Right atrium auricular region (tissue), 2 donors: ENCODE measurements around the gene SLC12A3. TPM values are rescaled to one million over a fixed set of nuclear protein-coding genes. Genes with fewer than 3 reads are reported as not detected.
"Not testable (repeated sequence)": the region's sequence is repeated elsewhere in the genome, so short reads cannot be mapped to it uniquely, and the experiment has no call there.

Source experiments
- DNase-seq: peaks from one replicate; pipeline ENCODE4 v3.0.0-alpha.2; 2019; ENCODE audit warnings: low spot score
- H3K27ac ChIP-seq, 2 donors: fragments of 200-600 bp; sonication (generic); 1 replicate in 1 of 2; 2 replicates in 1 of 2; pipeline ENCODE4 v1.5.1; 2016 to 2019
- H3K27me3 ChIP-seq, 2 donors: fragments of 200-600 bp; sonication (generic); one replicate each; pipeline versions ENCODE4 v1.5.1 to v1.6.0; 2017 to 2019
- H3K36me3 ChIP-seq: fragments of 200-600 bp; sonication (generic); one replicate; pipeline ENCODE4 v1.5.1; 2016
- H3K4me1 ChIP-seq, 2 donors: fragments of 200-600 bp; sonication (generic); one replicate each; pipeline versions ENCODE4 v1.5.1 to v1.6.0; 2017 to 2019
- H3K4me3 ChIP-seq, 2 donors: fragments of 200-600 bp; sonication (generic); 1 replicate in 1 of 2; 2 replicates in 1 of 2; pipeline ENCODE4 v1.5.1; 2017 to 2019; ENCODE audit warnings: mild to moderate bottlenecking in 1 of 2, moderate library complexity in 1 of 2
- H3K9me3 ChIP-seq, 2 donors: fragments of 200-600 bp; sonication (generic); one replicate each; pipeline ENCODE4 v1.5.1; 2019
- CTCF ChIP-seq, 2 donors: fragments of 200-600 bp; sonication (generic); IDR thresholded peaks; one replicate each; pipeline ENCODE4 v1.5.1; 2019; ENCODE audit warnings: antibody characterized with exemption in 2 of 2
- total RNA-seq, 2 donors: library from RNA; depleted of rRNA; stranded (reverse); fragments of >200 nt; gene quantifications; one replicate each; pipeline ENCODE4 v1.1.0, GENCODE V29; 2016

SLC12A3 gene
- total RNA-seq, 2 donors from 2014 or later: not detected

GRCh38 chr16:56879276-56879675 is 14.3 kb downstream of the SLC12A3 start:
- Histone ChIP-seq H3K27me3 (no peaks in the 10 kb centered on the region), H3K4me1 (no peaks in the 10 kb centered on the region), H3K9me3 (no peaks in the 10 kb centered on the region), H3K36me3 (no peaks in the 10 kb centered on the region), H3K4me3 (no peak overlapping the region), H3K27ac (no peak overlapping the region)
- no peak for DNase-seq
- no peak for TF ChIP-seq CTCF (IDR thresholded peaks at IDR 0.05)

DNA sequence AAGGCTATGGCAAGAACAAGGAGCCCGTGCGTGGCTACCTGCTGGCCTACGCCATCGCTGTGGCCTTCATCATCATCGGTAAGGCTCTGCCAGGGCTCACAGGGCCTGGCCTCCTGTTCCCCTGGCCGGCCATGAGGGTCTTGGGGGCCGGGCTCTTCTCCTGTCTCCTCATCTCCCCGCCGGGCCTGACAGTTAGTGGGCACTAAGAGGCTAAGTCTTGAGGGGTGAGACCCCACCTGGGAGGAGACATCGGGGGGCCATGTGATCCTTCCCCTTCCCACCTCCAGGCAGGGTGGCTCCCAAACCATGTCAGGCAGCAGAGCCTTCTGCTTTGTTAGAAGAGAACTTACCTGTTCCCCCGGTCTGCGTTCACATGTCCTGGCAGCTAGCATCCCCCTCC is 15.2 kb downstream of the SLC12A3 start:
- DNase-seq: no peak
- Histone ChIP-seq H3K27ac (no peak overlapping the region), H3K9me3 (no peaks in the 10 kb centered on the region), H3K4me3 (no peak overlapping the region), H3K4me1 (no peaks in the 10 kb centered on the region), H3K27me3 (no peaks in the 10 kb centered on the region), H3K36me3 (no peaks in the 10 kb centered on the region)
- no peak for TF ChIP-seq CTCF (IDR thresholded peaks at IDR 0.05)

GRCh38 chr16:56880685-56881084 is 15.7 kb downstream of the SLC12A3 start:
- Histone ChIP-seq H3K36me3 (no peaks in the 10 kb centered on the region), H3K4me3 (no peak overlapping the region), H3K4me1 (no peaks in the 10 kb centered on the region), H3K27me3 (no peaks in the 10 kb centered on the region), H3K9me3 (no peaks in the 10 kb centered on the region), H3K27ac (no peak overlapping the region)
- no peak for DNase-seq
- no peak for TF ChIP-seq CTCF (IDR thresholded peaks at IDR 0.05)

DNA sequence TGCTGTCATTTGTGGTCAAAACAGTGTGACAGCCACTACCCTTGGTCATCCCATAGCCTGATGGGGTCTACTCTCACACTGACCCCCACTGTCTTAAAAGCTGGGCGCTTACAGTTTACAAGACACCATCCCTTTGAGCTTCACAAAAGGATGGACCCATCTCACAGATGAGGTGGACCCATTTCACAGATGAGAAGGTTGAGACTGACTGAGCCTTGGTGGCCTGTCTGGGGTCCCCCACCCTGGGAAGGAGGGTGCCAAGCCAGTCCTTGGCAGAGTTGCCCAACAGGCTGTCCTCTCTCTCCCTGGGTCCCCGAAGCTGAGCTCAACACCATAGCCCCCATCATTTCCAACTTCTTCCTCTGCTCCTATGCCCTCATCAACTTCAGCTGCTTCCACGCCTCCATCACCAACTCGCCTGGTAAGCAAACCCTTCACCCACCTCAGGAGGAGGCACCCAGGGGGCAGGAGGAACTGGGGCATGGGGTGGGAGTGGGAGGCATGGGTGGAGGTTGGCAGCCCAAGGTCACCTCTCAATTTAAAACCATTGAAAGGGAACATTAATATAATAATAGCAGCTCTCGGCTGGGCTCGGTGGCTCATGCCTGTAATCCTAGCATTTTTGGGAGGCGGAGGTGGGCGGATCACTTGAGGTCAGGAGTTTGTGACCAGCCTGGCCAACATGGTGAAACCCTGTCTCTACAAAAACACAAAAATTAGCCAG is 17.2 kb downstream of the SLC12A3 start:
- Histone ChIP-seq H3K36me3 (no peaks in the 10 kb centered on the region), H3K4me3 (no peak overlapping the region), H3K27me3 (no peaks in the 10 kb centered on the region), H3K4me1 (no peaks in the 10 kb centered on the region), H3K9me3 (no peaks in the 10 kb centered on the region), H3K27ac (no peak overlapping the region)
- TF ChIP-seq CTCF (IDR thresholded peaks at IDR 0.05): no peak
- DNase-seq: no peak

GRCh38 chr16:56883586-56883985 is 18.6 kb downstream of the SLC12A3 start:
- H3K27me3 ChIP-seq: no peaks in the 10 kb centered on the region
- no peaks in the 10 kb centered on the region for H3K36me3 ChIP-seq
- H3K27ac ChIP-seq: no peak overlapping the region
- no peaks in the 10 kb centered on the region for H3K9me3 ChIP-seq
- no peak for DNase-seq
- no peak overlapping the region for H3K4me3 ChIP-seq
- TF ChIP-seq CTCF (IDR thresholded peaks at IDR 0.05): no peak
- no peaks in the 10 kb centered on the region for H3K4me1 ChIP-seq

DNA sequence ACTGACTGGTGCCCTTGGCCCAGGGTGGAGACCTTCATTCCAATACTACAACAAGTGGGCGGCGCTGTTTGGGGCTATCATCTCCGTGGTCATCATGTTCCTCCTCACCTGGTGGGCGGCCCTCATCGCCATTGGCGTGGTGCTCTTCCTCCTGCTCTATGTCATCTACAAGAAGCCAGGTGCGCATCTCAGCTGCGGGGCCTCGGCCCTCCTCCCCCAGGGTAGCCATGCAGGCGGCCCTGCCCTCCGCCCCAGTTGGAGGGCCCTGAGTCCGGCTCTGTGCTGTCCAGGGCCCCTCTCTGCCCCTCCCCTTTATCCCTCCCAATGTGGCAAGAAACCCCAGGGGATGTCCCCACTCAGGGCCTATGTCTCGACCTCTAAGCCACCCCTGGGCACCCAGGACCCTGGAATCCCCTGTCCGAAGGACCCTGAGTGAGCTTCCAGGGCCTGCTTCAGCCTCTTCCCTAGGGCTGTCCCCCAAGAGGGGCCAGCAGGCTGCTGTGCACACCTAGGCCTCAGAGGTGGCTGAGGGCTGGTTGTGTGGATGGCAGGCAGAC is 19.1 kb downstream of the SLC12A3 start:
- H3K27ac ChIP-seq: no peak overlapping the region
- H3K36me3 ChIP-seq: no peaks in the 10 kb centered on the region
- H3K4me3 ChIP-seq: no peak overlapping the region
- TF ChIP-seq CTCF (IDR thresholded peaks at IDR 0.05): no peak
- DNase-seq: no peak
- no peaks in the 10 kb centered on the region for H3K27me3 ChIP-seq
- no peaks in the 10 kb centered on the region for H3K4me1 ChIP-seq
- no peaks in the 10 kb centered on the region for H3K9me3 ChIP-seq

DNA sequence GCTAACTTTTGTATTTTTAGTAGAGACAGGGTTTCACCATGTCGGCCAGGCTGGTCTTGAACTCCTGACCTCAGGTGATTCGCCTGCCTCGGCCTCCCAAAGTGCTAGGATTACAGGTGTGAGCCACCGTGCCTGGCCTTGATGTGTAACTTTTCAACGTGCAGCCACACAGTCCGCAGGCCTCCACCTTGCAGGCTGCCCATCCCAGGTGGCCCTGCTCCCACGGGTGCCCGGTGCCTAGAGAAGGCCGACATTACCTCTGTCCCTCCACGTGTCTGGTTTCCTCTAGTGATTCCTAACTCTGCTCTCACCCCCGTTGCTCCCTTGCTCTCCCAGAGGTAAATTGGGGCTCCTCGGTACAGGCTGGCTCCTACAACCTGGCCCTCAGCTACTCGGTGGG is 19.9 kb downstream of the SLC12A3 start:
- H3K9me3 ChIP-seq, H3K27me3 ChIP-seq, H3K27ac ChIP-seq, DNase-seq, H3K4me3 ChIP-seq, H3K36me3 ChIP-seq, H3K4me1 ChIP-seq: not testable (repeated sequence)
